DOHH2 (cell line): ENCODE data around the gene CNTF.

ENCODE experiments used
- H3F3A ChIP-seq: fragments of 200-600 bp; sonication (generic), shearing (Covaris generic); 2 replicates; pipeline ENCODE4 v1.6.0; 2016; ENCODE audit warnings: antibody characterized with exemption, mild to moderate bottlenecking; ENCODE audit not compliant: control insufficient read depth, insufficient read depth
- H3K27ac ChIP-seq: fragments of 200-600 bp; sonication (generic); 2 replicates; pipeline ENCODE4 v1.5.1; 2014; ENCODE audit warnings: low read depth, mild to moderate bottlenecking, low read length, moderate library complexity
- H3K27me3 ChIP-seq: fragments of 200-600 bp; sonication (generic); 2 replicates; pipeline ENCODE4 v1.6.1; 2014; ENCODE audit warnings: mild to moderate bottlenecking, low read length, mixed read lengths; ENCODE audit not compliant: control insufficient read depth
- H3K36me3 ChIP-seq: fragments of 200-600 bp; sonication (generic); 2 replicates; pipeline ENCODE4 v1.6.1; 2014; ENCODE audit warnings: mild to moderate bottlenecking, low read length, moderate library complexity, mixed read lengths; ENCODE audit not compliant: control insufficient read depth
- H3K4me1 ChIP-seq: fragments of 200-600 bp; sonication (generic); 2 replicates; pipeline ENCODE4 v1.6.1; 2014; ENCODE audit warnings: mild to moderate bottlenecking, low read length, mixed read lengths; ENCODE audit not compliant: control insufficient read depth
- H3K4me2 ChIP-seq: fragments of 200-600 bp; sonication (generic); 2 replicates; pipeline ENCODE4 v1.6.0; 2014; ENCODE audit warnings: mild to moderate bottlenecking, low read length, moderate library complexity
- H3K4me3 ChIP-seq: fragments of 200-600 bp; sonication (generic); 2 replicates; pipeline ENCODE4 v1.5.1; 2014; ENCODE audit warnings: mild to moderate bottlenecking, low read length, mixed read lengths
- H3K79me2 ChIP-seq: fragments of 200-600 bp; sonication (generic); 2 replicates; pipeline ENCODE4 v1.6.1; 2014; ENCODE audit warnings: mild to moderate bottlenecking, low read length, mixed read lengths; ENCODE audit not compliant: control insufficient read depth
- H3K9me2 ChIP-seq: fragments of 200-600 bp; sonication (generic); replicated peaks from 2 replicates; pipeline ENCODE4 v1.6.1; 2014; ENCODE audit warnings: mild to moderate bottlenecking, low read length, mixed read lengths; ENCODE audit not compliant: control insufficient read depth
- H3K9me3 ChIP-seq: fragments of 200-600 bp; sonication (generic); 2 replicates; pipeline ENCODE4 v1.6.1; 2014; ENCODE audit warnings: antibody characterized with exemption, low read length, mixed read lengths; ENCODE audit not compliant: control insufficient read depth, insufficient read depth
- H4K20me1 ChIP-seq: fragments of 200-600 bp; sonication (generic); 2 replicates; pipeline ENCODE4 v1.6.0; 2014; ENCODE audit warnings: low read depth, mild to moderate bottlenecking, antibody characterized with exemption, low read length, moderate library complexity; ENCODE audit not compliant: control insufficient read depth, insufficient read depth
- CTCF ChIP-seq: fragments of 200-600 bp; sonication (generic); IDR thresholded peaks from one replicate; pipeline ENCODE4 v1.5.1; 2014; ENCODE audit warnings: antibody characterized with exemption, mild to moderate bottlenecking, low read depth, low read length; ENCODE audit not compliant: poor library complexity, severe bottlenecking
- EZH2phosphoT487 ChIP-seq: fragments of 200-600 bp; sonication (generic); IDR thresholded peaks from 2 replicates; pipeline ENCODE4 v1.6.1; 2017; ENCODE audit warnings: borderline replicate concordance, mild to moderate bottlenecking, antibody characterized with exemption, low read length, moderate library complexity, mixed read lengths

Gene CNTF

GRCh38 chr11:58645854-58646253 is 23.4 kb downstream of the CNTF start:
- Histone ChIP-seq H3K9me2 (no peaks in the 10 kb centered on the region), H3F3A (no peaks in the 10 kb centered on the region), H3K27me3 (no peaks in the 10 kb centered on the region), H3K27ac (no peak overlapping the region), H3K79me2 (no peaks in the 10 kb centered on the region), H4K20me1 (no peaks in the 10 kb centered on the region), H3K36me3 (no peaks in the 10 kb centered on the region), H3K4me2 (no peak overlapping the region), H3K4me3 (no peak overlapping the region), H3K4me1 (peaks cover 33% of the 10 kb centered on the region), H3K9me3 (peaks cover 15% of the 10 kb centered on the region)
- TF ChIP-seq EZH2phosphoT487: no peak
- no peak for TF ChIP-seq CTCF

- Histone ChIP-seq H3K4me3 (no peak overlapping the region), H3K9me3 (peaks cover 15% of the 10 kb centered on the region), H3K9me2 (no peaks in the 10 kb centered on the region), H3K4me2 (no peak overlapping the region), H4K20me1 (no peaks in the 10 kb centered on the region), H3K27ac (no peak overlapping the region), H3F3A (no peaks in the 10 kb centered on the region), H3K36me3 (no peaks in the 10 kb centered on the region), H3K79me2 (no peaks in the 10 kb centered on the region), H3K27me3 (no peaks in the 10 kb centered on the region), H3K4me1 (peaks cover 36% of the 10 kb centered on the region)
- no peak for TF ChIP-seq CTCF
- TF ChIP-seq EZH2phosphoT487: no peak
Observed at GRCh38 chr11:58647141-58647699, 24.8 kb downstream of the CNTF start.

- TF ChIP-seq CTCF (no peak), EZH2phosphoT487 (no peak)
- Histone ChIP-seq H3K9me2 (no peaks in the 10 kb centered on the region), H3K4me1 (peaks cover 36% of the 10 kb centered on the region), H3F3A (no peaks in the 10 kb centered on the region), H3K4me2 (no peak overlapping the region), H3K36me3 (no peaks in the 10 kb centered on the region), H3K79me2 (no peaks in the 10 kb centered on the region), H3K27ac (no peak overlapping the region), H3K27me3 (no peaks in the 10 kb centered on the region), H4K20me1 (no peaks in the 10 kb centered on the region), H3K9me3 (peaks cover 15% of the 10 kb centered on the region), H3K4me3 (no peak overlapping the region)
Observed at GRCh38 chr11:58647866-58648265, 25.4 kb downstream of the CNTF start.

- Histone ChIP-seq H3K4me3 (no peak overlapping the region), H3K36me3 (no peaks in the 10 kb centered on the region), H3K27me3 (no peaks in the 10 kb centered on the region), H3K9me3 (peaks cover 15% of the 10 kb centered on the region), H4K20me1 (no peaks in the 10 kb centered on the region), H3K27ac (no peak overlapping the region), H3K79me2 (no peaks in the 10 kb centered on the region), H3K9me2 (no peaks in the 10 kb centered on the region), H3F3A (no peaks in the 10 kb centered on the region), H3K4me2 (peak overlapping the region; percentile 44), H3K4me1 (peaks cover 40% of the 10 kb centered on the region)
- no peak for TF ChIP-seq EZH2phosphoT487
- TF ChIP-seq CTCF: no peak
Observed at GRCh38 chr11:58649623-58650022, 27.2 kb downstream of the CNTF start.
